HG03342 (cell line): ENCODE measurements around the gene PDGFB.
"Not testable (repeated sequence)": the region's sequence is repeated elsewhere in the genome, so short reads cannot be mapped to it uniquely, and the experiment has no call there.

Source experiments
- ATAC-seq: cut with Tn5 transposase; IDR thresholded peaks from one replicate; pipeline ENCODE4 v1.9.1; 2021; ENCODE audit warnings: mild to moderate bottlenecking, moderate library complexity; ENCODE audit not compliant: unreplicated experiment

PDGFB gene

GRCh38 chr22:39229075-39229474, 15.7 kb downstream of the PDGFB start:
- no peak for ATAC-seq

GRCh38 chr22:39227542-39228272, 17.1 kb downstream of the PDGFB start:
- ATAC-seq: no peak

- no peak for ATAC-seq
Observed at GRCh38 chr22:39226353-39226752, 18.4 kb downstream of the PDGFB start.

GRCh38 chr22:39225591-39225990, 19.2 kb downstream of the PDGFB start:
- ATAC-seq: no peak

- no peak for ATAC-seq
Observed at GRCh38 chr22:39224550-39224949, 20.2 kb downstream of the PDGFB start.

GRCh38 chr22:39223091-39223710, 21.6 kb downstream of the PDGFB start:
- no peak for ATAC-seq

GRCh38 chr22:39221999-39222686, 22.6 kb downstream of the PDGFB start:
- ATAC-seq: no peak

- ATAC-seq: no peak
Observed at GRCh38 chr22:39220890-39221850, 23.6 kb downstream of the PDGFB start.

- no peak for ATAC-seq
Observed at GRCh38 chr22:39220450-39220849, 24.3 kb downstream of the PDGFB start.

GRCh38 chr22:39219071-39220039, 25.4 kb downstream of the PDGFB start:
- ATAC-seq: no peak

GRCh38 chr22:39218432-39218831, 26.4 kb downstream of the PDGFB start:
- ATAC-seq: not testable (repeated sequence)

GRCh38 chr22:39216143-39216490, 28.7 kb downstream of the PDGFB start:
- ATAC-seq: no peak

- no peak for ATAC-seq
Observed at GRCh38 chr22:39215426-39216142, 29.2 kb downstream of the PDGFB start.

GRCh38 chr22:39215070-39215396, 29.7 kb downstream of the PDGFB start:
- no peak for ATAC-seq

- no peak for ATAC-seq
Observed at GRCh38 chr22:39214383-39215069, 30.3 kb downstream of the PDGFB start.

GRCh38 chr22:39214006-39214382, 30.8 kb downstream of the PDGFB start:
- no peak for ATAC-seq

GRCh38 chr22:39212721-39213376, 31.9 kb downstream of the PDGFB start:
- no peak for ATAC-seq

GRCh38 chr22:39209756-39210155, 35.0 kb downstream of the PDGFB start:
- ATAC-seq: no peak
